ENCODE results near the gene DDX46.

The DDX46 gene

GRCh38 chr5:134777366-134777765, 18.8 kb downstream of the DDX46 start:
- Histone ChIP-seq H3K36me3 (replicated peaks; ENCODE audit: insufficient read depth, low read length) (peaks cover 10% of the 10 kb centered on the region), H2AFZ (ENCODE audit: low read length) (no peak overlapping the region), H3K4me2 (ENCODE audit: low read depth, low read length) (no peak overlapping the region), H3F3A (ENCODE audit: insufficient read depth, low read length) (no peaks in the 10 kb centered on the region), H4K20me1 (ENCODE audit: insufficient read depth, low read length) (no peaks in the 10 kb centered on the region), H3K4me1 (ENCODE audit: low read length) (no peaks in the 10 kb centered on the region), H3K9me3 (replicated peaks; ENCODE audit: insufficient read depth, low read length) (no peaks in the 10 kb centered on the region), H3K4me3 (ENCODE audit: low read length) (no peak overlapping the region), H3K9ac (ENCODE audit: low read length) (no peak overlapping the region), H3K27me3 (replicated peaks; ENCODE audit: insufficient read depth, low read length) (no peaks in the 10 kb centered on the region), H3K27ac (ENCODE audit: low read length) (no peak overlapping the region), H3K79me2 (ENCODE audit: low read length) (no peaks in the 10 kb centered on the region), H3K9me2 (replicated peaks; ENCODE audit: insufficient read depth, low read length) (no peaks in the 10 kb centered on the region)
- TF ChIP-seq CTCF (IDR thresholded peaks at IDR 0.05; ENCODE audit: low read length) = no peak
- no peak for TF ChIP-seq EZH2phosphoT487 (IDR thresholded peaks at IDR 0.05; ENCODE audit: low read length)
- TF ChIP-seq EZH2 (optimal IDR thresholded peaks at IDR 0.05; ENCODE audit: low read depth, low read length) = no peak
- DNase-seq = no peak

GRCh38 chr5:134784241-134784920, 25.8 kb downstream of the DDX46 start:
- H3K27ac ChIP-seq (ENCODE audit: low read length) = no peak overlapping the region
- H3K4me3 ChIP-seq (ENCODE audit: low read length) = no peak overlapping the region
- no peak overlapping the region for H3K9ac ChIP-seq (ENCODE audit: low read length)

GRCh38 chr5:134784946-134785620, 26.5 kb downstream of the DDX46 start:
- H3K9me2 ChIP-seq (replicated peaks; ENCODE audit: insufficient read depth, low read length) = no peaks in the 10 kb centered on the region
- no peaks in the 10 kb centered on the region for H4K20me1 ChIP-seq (ENCODE audit: insufficient read depth, low read length)
- DNase-seq = no peak
- no peaks in the 10 kb centered on the region for H3K4me1 ChIP-seq (ENCODE audit: low read length)
- H3K9me3 ChIP-seq (replicated peaks; ENCODE audit: insufficient read depth, low read length) = no peaks in the 10 kb centered on the region
- no peaks in the 10 kb centered on the region for H3K27me3 ChIP-seq (replicated peaks; ENCODE audit: insufficient read depth, low read length)
- 0 out of 2 replicates have a peak, but pooled peaks cover 2% of the 10 kb centered on the region for H3F3A ChIP-seq (ENCODE audit: insufficient read depth, low read length)
- H3K9ac ChIP-seq (ENCODE audit: low read length) = no peak overlapping the region
- H3K36me3 ChIP-seq (replicated peaks; ENCODE audit: insufficient read depth, low read length) = peaks cover 17% of the 10 kb centered on the region; the same call in 1 of the 2 replicates
- H2AFZ ChIP-seq (ENCODE audit: low read length) = no peak overlapping the region
- no peak overlapping the region for H3K4me3 ChIP-seq (ENCODE audit: low read length)
- no peaks in the 10 kb centered on the region; the same call in 1 of the 2 replicates for H3K79me2 ChIP-seq (ENCODE audit: low read length)
- TF ChIP-seq EZH2phosphoT487 (IDR thresholded peaks at IDR 0.05; ENCODE audit: low read length) (no peak), EZH2 (optimal IDR thresholded peaks at IDR 0.05; ENCODE audit: low read depth, low read length) (no peak), CTCF (IDR thresholded peaks at IDR 0.05; ENCODE audit: low read length) (no peak)
- no peak overlapping the region for H3K4me2 ChIP-seq (ENCODE audit: low read depth, low read length)
- H3K27ac ChIP-seq (ENCODE audit: low read length) = no peak overlapping the region

More at GRCh38 chr5:134784241-134784920, 25.8 kb downstream of the DDX46 start:
- TF ChIP-seq EZH2phosphoT487 (IDR thresholded peaks at IDR 0.05; ENCODE audit: low read length) (no peak), CTCF (IDR thresholded peaks at IDR 0.05; ENCODE audit: low read length) (0 out of 2 replicates have a peak, but pooled peaks have one; percentile 8)
- H3K4me2 ChIP-seq (ENCODE audit: low read depth, low read length) = no peak overlapping the region
- no peaks in the 10 kb centered on the region for H4K20me1 ChIP-seq (ENCODE audit: insufficient read depth, low read length)
- H3K9me2 ChIP-seq (replicated peaks; ENCODE audit: insufficient read depth, low read length) = no peaks in the 10 kb centered on the region
- H3K4me1 ChIP-seq (ENCODE audit: low read length) = no peaks in the 10 kb centered on the region
- no peak overlapping the region for H2AFZ ChIP-seq (ENCODE audit: low read length)
- H3K9me3 ChIP-seq (replicated peaks; ENCODE audit: insufficient read depth, low read length) = no peaks in the 10 kb centered on the region
- 0 out of 2 replicates have a peak, but pooled peaks cover 2% of the 10 kb centered on the region for H3F3A ChIP-seq (ENCODE audit: insufficient read depth, low read length)
- H3K36me3 ChIP-seq (replicated peaks; ENCODE audit: insufficient read depth, low read length) = peaks cover 20% of the 10 kb centered on the region; the same call in 1 of the 2 replicates
- no peaks in the 10 kb centered on the region for H3K27me3 ChIP-seq (replicated peaks; ENCODE audit: insufficient read depth, low read length)
- DNase-seq = no peak
- H3K79me2 ChIP-seq (ENCODE audit: low read length) = no peaks in the 10 kb centered on the region; the same call in 1 of the 2 replicates

Measured in MM.1S (cell line).